B cell (primary cell): ENCODE results near the gene DEXI. TPM values are rescaled to one million over a fixed set of nuclear protein-coding genes. Genes with fewer than 3 reads are reported as not detected.

Experiments used
- ATAC-seq: fragments of 200-7000 bp; cut with Tn5 transposase; one replicate; pipeline ENCODE4 v1.10.0; 2021; ENCODE audit warnings: low read depth, mild to moderate bottlenecking, moderate number of reproducible peaks, moderate library complexity
- CTCF ChIA-PET: fragments of 350-600 bp; sonication (Branson Sonifier 250); formaldehyde crosslinking; loops from one replicate; lab custom pipeline; 2021; ENCODE audit warnings: antibody characterized with exemption, inconsistent platforms; lab: Charles Lee
- POLR2A ChIA-PET: fragments of 350-600 bp; sonication (Branson Sonifier 250); formaldehyde crosslinking; loops from one replicate; lab custom pipeline; 2021; ENCODE audit warnings: antibody characterized with exemption; lab: Charles Lee
- DNase-seq: peaks from one replicate; pipeline ENCODE4 v3.0.0; 2013
- H2AFZ ChIP-seq: 2 replicates; pipeline ENCODE4 v1.6.1; 2012; ENCODE audit warnings: mild to moderate bottlenecking, low read depth, low read length; ENCODE audit not compliant: insufficient read depth, poor library complexity, severe bottlenecking
- H3K27ac ChIP-seq, 2 donors: 1 replicate in 1 of 2; 2 replicates in 1 of 2; pipeline ENCODE4 v1.5.1; 2012 to 2013; ENCODE audit warnings: low read length in 2 of 2, mild to moderate bottlenecking in 2 of 2, moderate library complexity in 1 of 2
- H3K27me3 ChIP-seq, 4 experiments: fragments of 200-600 bp in 1 of 4; sonication (generic) in 1 of 4; replicated peaks in 1 of 4; 1 replicate in 2 of 4; 2 replicates in 2 of 4; pipeline versions ENCODE4 v1.6.1 to v1.7.0; 2013 to 2016; ENCODE audit warnings: low read length in 3 of 4, mild to moderate bottlenecking in 2 of 4, mixed read lengths in 1 of 4, moderate library complexity in 1 of 4; ENCODE audit not compliant: insufficient read depth in 4 of 4, control insufficient read depth in 3 of 4; ENCODE audit errors: control extremely low read depth in 1 of 4
- H3K36me3 ChIP-seq, 2 experiments: replicated peaks in 1 of 2; 1 replicate in 1 of 2; 2 replicates in 1 of 2; pipeline versions ENCODE4 v1.6.1 to v1.7.1; 2013; ENCODE audit warnings: low read length in 1 of 2; ENCODE audit not compliant: insufficient read depth in 2 of 2, control insufficient read depth in 1 of 2; ENCODE audit errors: control extremely low read depth in 1 of 2, extremely low read depth in 1 of 2
- H3K4me1 ChIP-seq, 2 donors: fragments of 200-600 bp in 1 of 2; sonication (generic) in 1 of 2; 1 replicate in 1 of 2; 2 replicates in 1 of 2; pipeline versions ENCODE4 v1.5.1 to v1.6.1; 2013 to 2017; ENCODE audit warnings: low read length in 2 of 2; ENCODE audit not compliant: control insufficient read depth in 2 of 2, insufficient read depth in 2 of 2
- H3K4me2 ChIP-seq: replicated peaks from 2 replicates; pipeline ENCODE3; 2012; ENCODE audit warnings: mild to moderate bottlenecking, low read depth, low read length; ENCODE audit not compliant: poor library complexity, severe bottlenecking
- H3K4me3 ChIP-seq, 5 experiments: fragments of 200-600 bp in 1 of 5; sonication (generic) in 1 of 5; 1 replicate in 3 of 5; 2 replicates in 2 of 5; pipeline versions ENCODE4 v1.5.1 to v1.7.0; 2011 to 2016; ENCODE audit warnings: low read length in 4 of 5, mild to moderate bottlenecking in 4 of 5, low read depth in 2 of 5, control low read depth in 1 of 5, moderate library complexity in 1 of 5; ENCODE audit not compliant: insufficient read depth in 1 of 5; ENCODE audit errors: control extremely low read depth in 1 of 5, extremely low read depth in 1 of 5
- H3K79me2 ChIP-seq: fragments of 200-600 bp; sonication (generic); one replicate; pipeline ENCODE4 v1.6.0; 2016; ENCODE audit warnings: low read length; ENCODE audit not compliant: control insufficient read depth, insufficient read depth
- H3K9ac ChIP-seq: fragments of 200-600 bp; sonication (generic); 2 replicates; pipeline ENCODE4 v1.6.1; 2017; ENCODE audit warnings: mild to moderate bottlenecking, low read length, moderate library complexity
- H3K9me3 ChIP-seq, 3 donors: one replicate each; pipeline versions ENCODE4 v1.6.1 to v1.7.1; 2013; ENCODE audit warnings: low read length in 2 of 3; ENCODE audit not compliant: control insufficient read depth in 2 of 3, insufficient read depth in 1 of 3; ENCODE audit errors: control extremely low read depth in 1 of 3
- H4K20me1 ChIP-seq: 2 replicates; pipeline ENCODE4 v1.6.0; 2012; ENCODE audit warnings: mild to moderate bottlenecking, low read length; ENCODE audit not compliant: insufficient read depth, control insufficient read depth, poor library complexity, severe bottlenecking
- H3K27ac Mint-ChIP-seq: one replicate; pipeline ENCODE4 v1.8.0; 2021; ENCODE audit warnings: mixed read lengths
- H3K27me3 Mint-ChIP-seq: one replicate; pipeline ENCODE4 v1.8.0; 2021; ENCODE audit warnings: mixed read lengths
- H3K4me1 Mint-ChIP-seq: one replicate; pipeline ENCODE4 v1.8.0; 2021; ENCODE audit warnings: mixed read lengths
- H3K4me3 Mint-ChIP-seq: one replicate; pipeline ENCODE4 v1.8.0; 2021; ENCODE audit warnings: mixed read lengths
- H3K9me3 Mint-ChIP-seq: one replicate; pipeline ENCODE4 v1.8.0; 2022; ENCODE audit warnings: mixed read lengths; ENCODE audit not compliant: insufficient read depth
- CTCF ChIP-seq: fragments of 200-600 bp; IDR thresholded peaks from one replicate; pipeline ENCODE4 v1.8.0; 2022; ENCODE audit warnings: antibody characterized with exemption, mild to moderate bottlenecking
- EZH2 ChIP-seq: IDR thresholded peaks from 2 replicates; pipeline ENCODE4 v1.6.1; 2012; ENCODE audit warnings: borderline replicate concordance, low read depth, mild to moderate bottlenecking, moderate library complexity, low read length; ENCODE audit not compliant: insufficient read depth, poor library complexity, severe bottlenecking
- WGBS: methylation state at CpG from one replicate; pipeline ENCODE4 v1.1.5; 2013; ENCODE audit warnings: missing lambda C conversion rate; ENCODE audit not compliant: insufficient coverage; 5-methylcytosine and 5-hydroxymethylcytosine counted together
- intact Hi-C: fragments of 100-400 bp; cut with micrococcal nuclease; formaldehyde crosslinking; loops from one replicate; pipeline ENCODE4 v1.10.0; 2022
- polyA plus RNA-seq: library from polyadenylated mRNA; depleted of rRNA; stranded (reverse); fragments of >200 nt; gene quantifications from 2 replicates; pipeline ENCODE4 v1.2.3, GENCODE V29; 2012
- total RNA-seq, 2 donors: library from RNA; stranded (reverse); fragments of 120-200 nt in 1 of 2; gene quantifications; 1 replicate in 1 of 2; 2 replicates in 1 of 2; pipeline versions ENCODE4 v1.2.3 to v1.2.4, GENCODE V29; 2013 to 2022

DEXI gene
- total and polyA plus RNA-seq, 2 donors (not counting 1 experiment from before 2014, with no cell fraction given) = 9.1 to 17.7 TPM

DNA sequence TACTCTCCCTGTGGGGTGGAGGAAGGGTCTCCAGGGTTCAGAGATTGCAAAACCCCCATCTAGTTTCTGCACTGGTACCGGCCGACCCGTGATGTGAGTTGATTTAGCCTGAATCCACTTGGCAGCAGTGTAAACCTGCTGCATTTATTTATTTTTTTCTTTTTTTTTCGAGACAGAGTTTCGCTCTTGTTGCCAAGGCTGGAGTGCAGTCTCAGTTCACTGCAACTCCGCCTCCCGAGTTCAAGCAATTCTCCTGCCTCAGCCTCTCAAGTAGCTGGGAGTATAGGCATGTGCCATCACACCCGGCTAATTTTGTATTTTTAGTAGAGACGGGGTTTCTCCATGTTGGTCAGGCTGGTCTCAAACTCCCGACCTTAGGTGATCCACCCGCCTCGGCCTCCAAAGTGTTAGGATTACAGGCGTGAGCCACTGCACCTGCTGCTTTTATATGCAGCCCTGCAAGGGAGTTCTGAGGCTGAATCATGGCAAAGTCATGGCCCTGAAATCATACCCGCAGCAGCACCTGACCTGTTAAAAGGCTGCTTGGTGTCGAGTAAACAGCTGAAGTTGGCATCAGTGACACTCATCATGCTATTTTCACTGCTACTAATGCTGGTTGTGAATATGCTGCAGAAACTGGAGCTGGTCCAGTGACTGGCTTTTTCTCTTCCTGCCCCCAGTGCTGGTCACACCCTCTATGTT lies 21.4 kb downstream of the DEXI start:
- Histone ChIP-seq H4K20me1 (peaks cover 91% of the 10 kb centered on the region), H3K27ac (peak overlapping the region; percentile 31 to 67), H3K4me2 (no peak overlapping the region), H3K9ac (no peak overlapping the region), H3K79me2 (peaks cover 24% of the 10 kb centered on the region), H3K27me3 (no peaks in the 10 kb centered on the region), H3K4me3 (no peak overlapping the region), H3K4me1 (peaks cover 33 to 46% of the 10 kb centered on the region in 2 donors), H2AFZ (no peak overlapping the region), H3K36me3 (peaks cover 3 to 98% of the 10 kb centered on the region in 2 experiments), H3K9me3 (peaks cover 0 to 5% (median 0%) of the 10 kb centered on the region in 3 donors)
- H3K4me3 Mint-ChIP-seq = no peak overlapping the region
- H3K9me3 Mint-ChIP-seq = no peaks in the 10 kb centered on the region
- H3K27me3 Mint-ChIP-seq = no peaks in the 10 kb centered on the region
- H3K4me1 Mint-ChIP-seq = peaks cover 52% of the 10 kb centered on the region
- intact Hi-C loops = no loop called here
- H3K27ac Mint-ChIP-seq = peak overlapping the region; percentile 62
- DNase-seq (no peak), ATAC-seq (no peak)
- TF ChIP-seq EZH2 (no peak), CTCF (no peak)
- 98% methylated on average over 15 of the region's 15 CpGs for WGBS
- ChIA-PET POLR2A (no interaction called here), CTCF (interaction anchor here (0.9 to 12.7 kb wide), 13 partner anchors 9 to 407 kb away, joined by 3 to 141 read pairs (median 4); partner anchors contain the start of gene NUBP1)

- Mint-ChIP-seq H3K9me3 (no peaks in the 10 kb centered on the region), H3K4me3 (peak overlapping the region; percentile 44), H3K4me1 (peaks cover 68% of the 10 kb centered on the region), H3K27me3 (no peaks in the 10 kb centered on the region), H3K27ac (peak overlapping the region; percentile 82)
- H3K4me2 ChIP-seq = no peak overlapping the region
- ATAC-seq = no peak
- peaks cover 0 to 2% (median 0%) of the 10 kb centered on the region in 3 donors for H3K9me3 ChIP-seq
- intact Hi-C loops = loop anchor here (2.0 kb wide), 1 partner anchor 174 kb away; no protein-coding TSS in a partner anchor
- DNase-seq = no peak
- no peak overlapping the region for H2AFZ ChIP-seq
- H3K79me2 ChIP-seq = peaks cover 41% of the 10 kb centered on the region
- no peaks in the 10 kb centered on the region for H3K27me3 ChIP-seq
- ChIA-PET CTCF (interaction anchor here (0.6 to 12.7 kb wide), 35 partner anchors 10 to 604 kb away, joined by 3 to 141 read pairs (median 8); partner anchors contain the start of genes CIITA, DEXI and NUBP1), POLR2A (interaction anchor here (0.6 to 2.7 kb wide), 10 partner anchors 11 to 397 kb away, joined by 3 to 17 read pairs (median 4); partner anchors contain the start of genes CIITA and NUBP1)
- H3K36me3 ChIP-seq = peaks cover 3 to 98% of the 10 kb centered on the region in 2 experiments
- H4K20me1 ChIP-seq = peaks cover 95% of the 10 kb centered on the region
- WGBS = 46% methylated on average over 2 of the region's 7 CpGs
- no peak overlapping the region for H3K9ac ChIP-seq
- no peak overlapping the region for H3K4me3 ChIP-seq
- H3K27ac ChIP-seq = peak overlapping the region in 1 of 2 donors; percentile 95
- peaks cover 52 to 63% of the 10 kb centered on the region in 2 donors for H3K4me1 ChIP-seq
- TF ChIP-seq CTCF (peak; percentile 35), EZH2 (no peak)
Measured at GRCh38 chr16:10919003-10919351, 23.3 kb downstream of the DEXI start.
